Panc1 (cell line): Measurements from ENCODE around the gene GABRR2. TPM values are rescaled to one million over a fixed set of nuclear protein-coding genes. Genes with fewer than 3 reads are reported as not detected.

Experiments
- ATAC-seq: fragments of 200-7000 bp; cut with Tn5 transposase; 2 replicates; pipeline ENCODE4 v1.9.1; 2020; ENCODE audit warnings: mild to moderate bottlenecking, moderate library complexity
- BruUV-seq: library from RNA; stranded (reverse); fragments of 400-500 nt; replicated peaks from 2 replicates; lab custom pipeline; 2021; lab: Mats Ljungman, UMichigan
- CTCF ChIA-PET: fragments of 300-600 bp; sonication (Branson Sonifier 250); formaldehyde crosslinking; loops from one replicate; lab custom pipeline; 2022; ENCODE audit warnings: antibody characterized with exemption; lab: Charles Lee
- POLR2A ChIA-PET: fragments of 300-600 bp; sonication (Branson Sonifier 250); formaldehyde crosslinking; loops from one replicate; lab custom pipeline; 2022; ENCODE audit warnings: antibody characterized with exemption; lab: Charles Lee
- DNase-seq: peaks from one replicate; pipeline ENCODE4 v3.0.0-alpha.2; 2010; ENCODE audit warnings: low read depth, low spot score
- H3K27ac ChIP-seq: 2 replicates; pipeline ENCODE4 v1.5.1; 2011; ENCODE audit warnings: mild to moderate bottlenecking, low read length, inconsistent platforms
- H3K27me3 ChIP-seq: fragments of 200-500 bp; sonication (Bioruptor generic); 2 replicates; pipeline ENCODE4 v1.6.0; 2014; ENCODE audit warnings: low read length, inconsistent platforms; ENCODE audit not compliant: control insufficient read depth, insufficient read depth
- H3K36me3 ChIP-seq: fragments of 200-500 bp; sonication (Bioruptor generic); 2 replicates; pipeline ENCODE4 v1.5.1; 2014; ENCODE audit warnings: inconsistent platforms, mild to moderate bottlenecking, low read length, moderate library complexity; ENCODE audit not compliant: control insufficient read depth, insufficient read depth
- H3K4me1 ChIP-seq: 2 replicates; pipeline ENCODE4 v1.5.1; 2011; ENCODE audit warnings: inconsistent platforms, mild to moderate bottlenecking, low read length, moderate library complexity; ENCODE audit not compliant: control insufficient read depth, insufficient read depth
- H3K4me3 ChIP-seq, 2 experiments: 2 replicates each; pipeline ENCODE4 v1.5.1; 2011 to 2012; ENCODE audit warnings: low read depth in 2 of 2, low read length in 2 of 2, mild to moderate bottlenecking in 2 of 2, inconsistent platforms in 1 of 2, moderate library complexity in 1 of 2
- H3K9me3 ChIP-seq: fragments of 200-500 bp; sonication (Bioruptor generic); 2 replicates; pipeline ENCODE4 v1.5.1; 2014; ENCODE audit warnings: low read depth, mild to moderate bottlenecking, inconsistent platforms, low read length, moderate library complexity; ENCODE audit not compliant: control insufficient read depth, insufficient read depth
- CTCF ChIP-seq: fragments of 450-650 bp; IDR thresholded peaks from 2 replicates; pipeline ENCODE4 v1.5.1; 2017; ENCODE audit warnings: mild to moderate bottlenecking
- POLR2AphosphoS5 ChIP-seq: IDR thresholded peaks from 2 replicates; pipeline ENCODE4 v1.6.1; 2012; ENCODE audit warnings: mild to moderate bottlenecking, low read depth, low read length, moderate library complexity
- REST ChIP-seq, 2 experiments: IDR thresholded peaks; 2 replicates each; pipeline ENCODE4 v1.6.1; 2011 to 2012; ENCODE audit warnings: low read depth in 2 of 2, control low read depth in 1 of 2, low read length in 1 of 2, mild to moderate bottlenecking in 1 of 2, moderate library complexity in 1 of 2; ENCODE audit not compliant: insufficient read depth in 1 of 2
- SIN3A ChIP-seq: IDR thresholded peaks from 2 replicates; pipeline ENCODE4 v1.6.1; 2012; ENCODE audit warnings: low read depth, mild to moderate bottlenecking, low read length, moderate library complexity, borderline replicate concordance; ENCODE audit not compliant: insufficient read depth
- TCF7L2 ChIP-seq: IDR thresholded peaks from 2 replicates; pipeline ENCODE4 v1.6.1; 2011; ENCODE audit warnings: mild to moderate bottlenecking, low read depth, low read length, inconsistent platforms
- in situ Hi-C: cut with HindIII; loops from 2 replicates; pipeline ENCODE4 v1.10.0; 2016; ENCODE audit warnings: low sequenced_read_pairs, low pct_unique_long_range_greater_than_20kb
- intact Hi-C: fragments of 100-400 bp; cut with micrococcal nuclease; formaldehyde crosslinking; loops from one replicate; pipeline ENCODE4 v1.10.0; 2022; ENCODE audit not compliant: unreplicated experiment
- total RNA-seq: library from RNA; stranded (reverse); gene quantifications from one replicate; pipeline ENCODE4 v1.2.1, GENCODE V29; 2021; ENCODE audit not compliant: unreplicated experiment

The GABRR2 gene
- total RNA-seq, 1 experiment from 2014 or later: 0.18 TPM

GRCh38 chr6:89350281-89350966, 35.3 kb upstream of the GABRR2 start:
- Histone ChIP-seq H3K27me3 (no peaks in the 10 kb centered on the region), H3K4me3 (peak overlapping the region; percentile 73 to 96), H3K9me3 (no peaks in the 10 kb centered on the region), H3K36me3 (no peaks in the 10 kb centered on the region), H3K27ac (peak overlapping the region; percentile 60), H3K4me1 (peaks cover 9% of the 10 kb centered on the region)
- in situ Hi-C loops (no loop called here), intact Hi-C loops (no loop called here)
- TF ChIP-seq CTCF: no peak
- no TSS peak for BruUV-seq
- DNase-seq: no peak
- ATAC-seq: no peak
- POLR2A ChIA-PET: interaction anchor here (0.7 kb wide), 2 partner anchors 8 to 50 kb away, joined by 3 to 18 read pairs; no protein-coding TSS in a partner anchor
- CTCF ChIA-PET: interaction anchor here (0.7 kb wide), 2 partner anchors 21 to 24 kb away, joined by 3 to 6 read pairs; no protein-coding TSS in a partner anchor

GRCh38 chr6:89348372-89348771, 33.3 kb upstream of the GABRR2 start:
- H3K9me3 ChIP-seq: no peaks in the 10 kb centered on the region
- H3K36me3 ChIP-seq: no peaks in the 10 kb centered on the region
- no peak overlapping the region for H3K4me3 ChIP-seq
- TF ChIP-seq SIN3A (no peak), REST (IDR thresholded peaks at IDR 0.05; ENCODE audit: insufficient read depth in 1 of 2, low read depth in 2 of 2, low read length in 1 of 2) (no peak), POLR2AphosphoS5 (no peak), CTCF (no peak), TCF7L2 (no peak)
- H3K4me1 ChIP-seq: peaks cover 9% of the 10 kb centered on the region
- DNase-seq (no peak), ATAC-seq (no peak)
- intact Hi-C loops (no loop called here), in situ Hi-C loops (no loop called here)
- POLR2A ChIA-PET: interaction anchor here (0.6 kb wide), 1 partner anchor 580 kb away, joined by 3 read pairs; no protein-coding TSS in a partner anchor
- H3K27me3 ChIP-seq: no peaks in the 10 kb centered on the region
- BruUV-seq: no TSS peak
- H3K27ac ChIP-seq: no peak overlapping the region
- CTCF ChIA-PET: no interaction called here
